IPS-20b (cell line): Measurements from ENCODE around the gene SF3A2.

Experiments
- H3K27ac ChIP-seq: one replicate; pipeline ENCODE4 v1.5.1; 2013; ENCODE audit warnings: low read length
- H3K27me3 ChIP-seq: 2 replicates; pipeline ENCODE4 v1.6.1; 2013; ENCODE audit warnings: mild to moderate bottlenecking, low read length, inconsistent platforms; ENCODE audit not compliant: insufficient read depth
- H3K36me3 ChIP-seq: 2 replicates; pipeline ENCODE4 v1.6.1; 2013; ENCODE audit warnings: low read depth, mild to moderate bottlenecking, inconsistent platforms, low read length, moderate library complexity; ENCODE audit not compliant: insufficient read depth
- H3K4me1 ChIP-seq: 2 replicates; pipeline ENCODE4 v1.6.1; 2013; ENCODE audit warnings: mild to moderate bottlenecking, control low read depth, inconsistent platforms, low read length, moderate library complexity; ENCODE audit not compliant: insufficient read depth
- H3K4me3 ChIP-seq: 2 replicates; pipeline ENCODE4 v1.5.1; 2013; ENCODE audit warnings: mild to moderate bottlenecking, low read length, inconsistent platforms
- H3K9ac ChIP-seq: 2 replicates; pipeline ENCODE4 v1.6.1; 2013; ENCODE audit warnings: low read depth, mild to moderate bottlenecking, inconsistent platforms, low read length, moderate library complexity
- H3K9me3 ChIP-seq: 2 replicates; pipeline ENCODE4 v1.6.1; 2013; ENCODE audit warnings: mild to moderate bottlenecking, low read depth, low read length, inconsistent platforms; ENCODE audit not compliant: insufficient read depth

Gene SF3A2

GRCh38 chr19:2223391-2223790 is 13.2 kb upstream of the SF3A2 start:
- H3K27ac ChIP-seq, result no peak overlapping the region
- no peaks in the 10 kb centered on the region for H3K4me1 ChIP-seq
- no peak overlapping the region for H3K9ac ChIP-seq
- no peak overlapping the region for H3K4me3 ChIP-seq
- H3K9me3 ChIP-seq, result no peaks in the 10 kb centered on the region
- no peaks in the 10 kb centered on the region for H3K27me3 ChIP-seq
- H3K36me3 ChIP-seq, result peaks cover 56% of the 10 kb centered on the region

DNA sequence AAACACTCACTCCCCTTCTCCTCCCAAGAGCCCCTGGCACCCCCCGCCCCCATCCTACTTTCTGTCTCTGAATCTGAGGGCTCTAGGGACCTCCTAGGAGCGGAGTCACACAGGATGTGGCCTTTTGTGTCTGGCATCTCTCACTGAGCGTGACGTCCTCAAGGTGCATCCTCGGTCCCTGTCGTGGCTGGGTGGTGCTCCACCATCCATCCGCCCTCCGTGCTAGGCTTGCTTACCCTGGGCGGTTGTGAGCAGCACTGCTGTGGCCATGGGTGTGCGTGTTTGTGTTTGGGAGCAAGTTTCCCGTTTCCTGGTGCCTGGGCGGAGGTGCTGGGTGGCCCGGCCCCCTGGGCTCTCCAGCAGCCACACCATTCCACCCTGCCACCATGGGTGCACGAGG is 12.7 kb upstream of the SF3A2 start:
- H3K27ac ChIP-seq, result no peak overlapping the region
- H3K27me3 ChIP-seq, result no peaks in the 10 kb centered on the region
- no peak overlapping the region for H3K4me3 ChIP-seq
- H3K4me1 ChIP-seq, result no peaks in the 10 kb centered on the region
- H3K9ac ChIP-seq, result no peak overlapping the region
- no peaks in the 10 kb centered on the region for H3K9me3 ChIP-seq
- peaks cover 62% of the 10 kb centered on the region for H3K36me3 ChIP-seq

- Histone ChIP-seq H3K27me3 (no peaks in the 10 kb centered on the region), H3K9me3 (no peaks in the 10 kb centered on the region), H3K9ac (no peak overlapping the region), H3K36me3 (peaks cover 66% of the 10 kb centered on the region), H3K4me1 (no peaks in the 10 kb centered on the region), H3K27ac (no peak overlapping the region), H3K4me3 (no peak overlapping the region)
Measured at GRCh38 chr19:2224754-2225349, 11.8 kb upstream of the SF3A2 start.

DNA sequence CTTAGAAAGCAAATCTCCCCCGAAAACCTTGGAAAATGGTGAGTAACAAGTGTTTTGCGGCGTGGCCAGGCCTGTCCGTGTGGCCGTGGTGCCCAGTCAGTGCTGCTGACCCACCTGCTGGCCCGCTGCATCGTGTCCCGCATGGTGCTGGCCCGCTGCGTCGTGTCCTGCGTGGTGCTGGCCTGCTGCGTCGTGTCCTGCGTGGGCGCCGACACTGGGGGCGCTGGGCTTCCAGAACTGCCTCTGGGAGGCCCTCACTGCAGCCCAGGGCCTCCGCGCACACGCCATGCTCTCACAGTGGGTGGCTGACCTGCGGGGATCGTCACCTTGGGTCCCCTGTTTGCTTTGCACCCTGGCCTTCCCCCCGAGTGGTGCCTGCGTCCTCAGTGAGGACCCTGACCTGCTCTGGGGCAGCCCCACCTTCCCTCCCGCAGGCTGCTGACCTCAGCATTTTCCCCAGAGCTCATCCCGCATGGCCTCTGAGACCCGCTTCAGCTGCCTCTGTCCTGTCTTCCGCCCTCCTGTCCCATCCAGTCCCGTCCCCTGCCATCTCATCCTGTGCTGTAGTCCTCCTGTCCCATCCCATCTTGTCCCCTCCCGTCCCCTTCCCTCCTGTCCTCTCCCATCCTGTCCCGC is 11.1 kb upstream of the SF3A2 start:
- H3K27ac ChIP-seq, result no peak overlapping the region
- no peak overlapping the region for H3K4me3 ChIP-seq
- no peaks in the 10 kb centered on the region for H3K27me3 ChIP-seq
- no peak overlapping the region for H3K9ac ChIP-seq
- peaks cover 59% of the 10 kb centered on the region for H3K36me3 ChIP-seq
- no peaks in the 10 kb centered on the region for H3K4me1 ChIP-seq
- no peaks in the 10 kb centered on the region for H3K9me3 ChIP-seq

GRCh38 chr19:2226051-2226839 is 10.4 kb upstream of the SF3A2 start:
- no peak overlapping the region for H3K9ac ChIP-seq
- H3K27me3 ChIP-seq, result no peaks in the 10 kb centered on the region
- no peak overlapping the region for H3K4me3 ChIP-seq
- H3K9me3 ChIP-seq, result no peaks in the 10 kb centered on the region
- peaks cover 56% of the 10 kb centered on the region for H3K36me3 ChIP-seq
- H3K27ac ChIP-seq, result no peak overlapping the region
- H3K4me1 ChIP-seq, result no peaks in the 10 kb centered on the region

GRCh38 chr19:2226840-2227360 is 9.7 kb upstream of the SF3A2 start:
- no peak overlapping the region for H3K4me3 ChIP-seq

GRCh38 chr19:2227415-2228156 is 9.0 kb upstream of the SF3A2 start:
- no peaks in the 10 kb centered on the region for H3K4me1 ChIP-seq
- H3K27me3 ChIP-seq, result no peaks in the 10 kb centered on the region
- no peaks in the 10 kb centered on the region for H3K9me3 ChIP-seq
- no peak overlapping the region for H3K27ac ChIP-seq
- H3K4me3 ChIP-seq, result no peak overlapping the region
- peaks cover 51% of the 10 kb centered on the region for H3K36me3 ChIP-seq
- no peak overlapping the region for H3K9ac ChIP-seq

More at GRCh38 chr19:2226840-2227360, 9.7 kb upstream of the SF3A2 start:
- Histone ChIP-seq H3K27ac (no peak overlapping the region), H3K9me3 (no peaks in the 10 kb centered on the region), H3K4me1 (no peaks in the 10 kb centered on the region), H3K27me3 (no peaks in the 10 kb centered on the region), H3K36me3 (peaks cover 56% of the 10 kb centered on the region), H3K9ac (no peak overlapping the region)

DNA sequence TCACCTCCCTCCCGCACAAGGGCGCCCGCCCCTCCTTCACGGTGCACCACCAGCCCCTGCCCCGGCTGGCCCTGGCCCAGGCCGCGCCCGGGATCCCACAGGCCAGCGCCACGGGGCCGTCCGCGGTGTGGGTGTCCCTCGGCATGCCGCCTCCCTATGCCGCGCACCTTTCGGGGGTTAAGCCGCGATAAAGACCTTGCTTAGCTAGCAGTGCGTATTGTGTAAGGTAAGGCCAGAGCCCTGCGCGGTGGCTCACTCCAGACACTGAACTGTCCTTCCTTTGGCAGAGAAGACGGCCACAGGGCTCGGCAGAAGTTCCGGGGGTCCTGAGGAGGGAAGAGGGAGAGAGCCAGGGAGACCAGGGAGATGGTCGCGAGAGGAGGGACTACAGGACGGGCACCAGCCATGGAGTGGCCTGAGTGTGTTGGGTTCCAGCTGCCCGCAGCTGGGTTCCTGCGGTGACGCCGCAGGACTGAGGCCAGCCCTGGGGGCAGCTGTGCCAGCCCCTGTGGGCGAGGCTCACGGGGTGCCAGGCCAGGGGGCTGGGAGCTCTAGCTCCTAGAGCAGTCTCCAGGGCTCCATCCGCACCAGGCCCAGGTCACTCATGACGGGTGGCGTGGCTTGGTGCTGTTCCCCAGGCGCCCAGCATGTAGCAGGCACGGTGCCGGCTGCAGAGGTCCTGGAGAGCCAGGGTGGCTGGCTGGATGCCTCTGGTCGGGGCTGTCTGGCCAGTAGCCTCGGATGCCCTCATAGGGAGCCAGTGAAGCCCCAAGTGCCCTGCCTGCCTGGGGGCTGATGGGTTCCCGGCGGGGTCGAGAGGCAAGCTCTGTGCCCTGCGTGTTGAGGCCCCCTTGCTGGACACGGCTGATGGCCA is 8.2 kb upstream of the SF3A2 start:
- H3K9me3 ChIP-seq, result no peaks in the 10 kb centered on the region
- no peaks in the 10 kb centered on the region for H3K27me3 ChIP-seq
- H3K36me3 ChIP-seq, result peaks cover 51% of the 10 kb centered on the region
- no peak overlapping the region for H3K4me3 ChIP-seq
- no peak overlapping the region for H3K9ac ChIP-seq
- H3K27ac ChIP-seq, result no peak overlapping the region
- no peaks in the 10 kb centered on the region for H3K4me1 ChIP-seq

GRCh38 chr19:2229103-2230032 is 7.3 kb upstream of the SF3A2 start:
- Histone ChIP-seq H3K9me3 (no peaks in the 10 kb centered on the region), H3K27me3 (no peaks in the 10 kb centered on the region), H3K9ac (no peak overlapping the region), H3K4me3 (no peak overlapping the region), H3K36me3 (peaks cover 52% of the 10 kb centered on the region), H3K4me1 (no peaks in the 10 kb centered on the region), H3K27ac (no peak overlapping the region)

DNA sequence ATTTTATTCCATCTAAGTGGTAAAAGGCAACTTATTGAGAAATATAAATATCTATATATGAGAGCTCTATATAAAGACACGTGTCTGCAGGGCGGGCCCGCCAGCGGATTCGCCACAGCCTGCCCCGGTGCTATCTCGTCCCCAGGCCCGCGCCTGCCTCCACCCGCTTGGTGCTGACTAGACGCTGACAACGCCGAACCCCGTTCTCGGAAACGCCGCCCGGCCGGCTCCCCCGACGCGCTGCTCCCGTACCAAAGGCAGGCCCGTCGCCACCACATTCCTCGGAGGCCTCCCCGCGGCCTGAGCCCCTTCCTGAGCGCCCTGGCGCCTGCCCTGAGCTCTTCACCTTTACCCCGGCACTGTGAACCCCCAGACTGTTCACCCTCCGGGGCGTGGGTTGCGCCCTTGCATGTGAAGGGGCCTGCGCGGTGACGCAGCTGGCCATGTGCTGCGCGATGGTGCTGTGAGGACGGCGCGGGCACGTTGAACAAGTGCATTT is 6.5 kb upstream of the SF3A2 start:
- Histone ChIP-seq H3K4me1 (no peaks in the 10 kb centered on the region), H3K27ac (no peak overlapping the region), H3K27me3 (no peaks in the 10 kb centered on the region), H3K36me3 (peaks cover 46% of the 10 kb centered on the region), H3K9ac (no peak overlapping the region), H3K9me3 (no peaks in the 10 kb centered on the region), H3K4me3 (no peak overlapping the region)
